Neural cell (in vitro differentiated cells): ENCODE data around the gene ZNF19. TPM values are rescaled to one million over a fixed set of nuclear protein-coding genes. Genes with fewer than 3 reads are reported as not detected.

Source experiments
- H2AFZ ChIP-seq: fragments of 200-600, 300-800 bp; sonication (generic), shearing (Covaris generic); 2 replicates; pipeline ENCODE4 v1.6.0; 2014; ENCODE audit warnings: low read depth, mild to moderate bottlenecking, antibody characterized with exemption, low read length, moderate library complexity
- H3F3A ChIP-seq: fragments of 200-600 bp; shearing (Covaris generic); 2 replicates; pipeline ENCODE4 v1.6.1; 2016; ENCODE audit warnings: mild to moderate bottlenecking, moderate library complexity, mixed read lengths, antibody characterized with exemption, low read length; ENCODE audit not compliant: insufficient read depth, poor library complexity, severe bottlenecking
- H3K27ac ChIP-seq: fragments of 200-600, 300-800 bp; sonication (generic), shearing (Covaris generic); 2 replicates; pipeline ENCODE4 v1.5.1; 2014; ENCODE audit warnings: mild to moderate bottlenecking, low read length, moderate library complexity
- H3K27me3 ChIP-seq: fragments of 300-800, 200-600 bp; sonication (generic), shearing (Covaris generic); 2 replicates; pipeline ENCODE4 v1.6.0; 2014; ENCODE audit warnings: mild to moderate bottlenecking, low read depth, low read length, moderate library complexity; ENCODE audit not compliant: insufficient read depth
- H3K36me3 ChIP-seq: fragments of 300-800, 200-600 bp; sonication (generic), shearing (Covaris generic); 2 replicates; pipeline ENCODE4 v1.5.1; 2014; ENCODE audit warnings: mild to moderate bottlenecking, antibody characterized with exemption, low read length, moderate library complexity; ENCODE audit not compliant: insufficient read depth
- H3K4me2 ChIP-seq: fragments of 300-800, 200-600 bp; sonication (generic), shearing (Covaris generic); 2 replicates; pipeline ENCODE4 v1.6.0; 2014; ENCODE audit warnings: mild to moderate bottlenecking, low read length
- H3K4me3 ChIP-seq: fragments of 300-800, 200-600 bp; sonication (generic), shearing (Covaris generic); 2 replicates; pipeline ENCODE4 v1.5.1; 2014; ENCODE audit warnings: mild to moderate bottlenecking, low read length, moderate library complexity
- H3K79me2 ChIP-seq: fragments of 200-600 bp; shearing (Covaris generic); replicated peaks from 2 replicates; pipeline ENCODE4 v1.6.0; 2014; ENCODE audit warnings: mild to moderate bottlenecking, low read length, moderate library complexity; ENCODE audit not compliant: insufficient read depth
- H3K9ac ChIP-seq: fragments of 300-800, 200-600 bp; sonication (generic), shearing (Covaris generic); 2 replicates; pipeline ENCODE4 v1.6.1; 2016; ENCODE audit warnings: mild to moderate bottlenecking, low read length, mixed read lengths
- H3K9me2 ChIP-seq: fragments of 200-600 bp; shearing (Covaris generic); 2 replicates; pipeline ENCODE4 v1.6.1; 2016; ENCODE audit warnings: mild to moderate bottlenecking, low read length, mixed read lengths; ENCODE audit not compliant: insufficient read depth
- H3K9me3 ChIP-seq: fragments of 200-600, 300-800 bp; sonication (generic), shearing (Covaris generic); 2 replicates; pipeline ENCODE4 v1.6.1; 2016; ENCODE audit warnings: mild to moderate bottlenecking, mixed run types, low read length, moderate library complexity, mixed read lengths
- H4K20me1 ChIP-seq: fragments of 200-600 bp; shearing (Covaris generic); 2 replicates; pipeline ENCODE4 v1.6.1; 2016; ENCODE audit warnings: mild to moderate bottlenecking, mixed run types; ENCODE audit not compliant: insufficient read depth
- EP300 ChIP-seq: fragments of 450-650 bp; conservative IDR thresholded peaks from 2 replicates; pipeline ENCODE4 v1.6.1; 2014; ENCODE audit warnings: antibody characterized with exemption, mild to moderate bottlenecking, moderate library complexity; ENCODE audit not compliant: poor library complexity, severe bottlenecking
- polyA plus RNA-seq: library from polyadenylated mRNA; depleted of rRNA; stranded (reverse); fragments of >200 nt; gene quantifications from 2 replicates; pipeline ENCODE4 v1.2.3, GENCODE V29; 2014
- TF ChIP-seq, protein P1 (sequence below): IDR thresholded peaks from 2 replicates; pipeline ENCODE4 v1.6.1; 2012; ENCODE audit warnings: borderline replicate concordance

ZNF19 gene
- polyA plus RNA-seq, 1 donor from 2014 or later, result 6.6 TPM

DNA sequence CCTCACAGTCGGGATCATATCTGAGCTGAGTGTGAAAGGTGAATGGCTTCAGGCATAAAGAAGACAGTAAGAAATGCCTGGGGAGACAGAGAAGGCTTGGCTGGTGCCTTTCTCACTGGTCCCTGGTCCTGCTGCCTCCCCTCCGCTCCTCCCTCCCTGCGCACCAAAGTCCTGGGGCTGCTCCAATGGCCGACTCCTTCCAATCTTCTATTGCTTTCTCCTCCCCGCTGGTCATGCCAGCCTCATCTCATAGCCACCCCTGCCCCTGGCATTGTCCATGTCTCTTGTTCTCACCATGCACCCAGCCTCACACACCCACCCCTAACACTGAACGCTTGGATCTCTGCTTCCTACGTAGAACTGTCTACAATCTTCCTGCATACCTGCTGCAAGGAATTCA, 65.3 kb downstream of the ZNF19 start:
- no peaks in the 10 kb centered on the region for H3F3A ChIP-seq
- no peaks in the 10 kb centered on the region for H3K9me3 ChIP-seq
- peaks cover 25% of the 10 kb centered on the region for H3K27me3 ChIP-seq
- H3K36me3 ChIP-seq, result no peaks in the 10 kb centered on the region
- H3K9ac ChIP-seq, result no peak overlapping the region
- H3K4me2 ChIP-seq, result no peak overlapping the region
- no peak for TF ChIP-seq EP300
- TF ChIP-seq, protein P1, sequence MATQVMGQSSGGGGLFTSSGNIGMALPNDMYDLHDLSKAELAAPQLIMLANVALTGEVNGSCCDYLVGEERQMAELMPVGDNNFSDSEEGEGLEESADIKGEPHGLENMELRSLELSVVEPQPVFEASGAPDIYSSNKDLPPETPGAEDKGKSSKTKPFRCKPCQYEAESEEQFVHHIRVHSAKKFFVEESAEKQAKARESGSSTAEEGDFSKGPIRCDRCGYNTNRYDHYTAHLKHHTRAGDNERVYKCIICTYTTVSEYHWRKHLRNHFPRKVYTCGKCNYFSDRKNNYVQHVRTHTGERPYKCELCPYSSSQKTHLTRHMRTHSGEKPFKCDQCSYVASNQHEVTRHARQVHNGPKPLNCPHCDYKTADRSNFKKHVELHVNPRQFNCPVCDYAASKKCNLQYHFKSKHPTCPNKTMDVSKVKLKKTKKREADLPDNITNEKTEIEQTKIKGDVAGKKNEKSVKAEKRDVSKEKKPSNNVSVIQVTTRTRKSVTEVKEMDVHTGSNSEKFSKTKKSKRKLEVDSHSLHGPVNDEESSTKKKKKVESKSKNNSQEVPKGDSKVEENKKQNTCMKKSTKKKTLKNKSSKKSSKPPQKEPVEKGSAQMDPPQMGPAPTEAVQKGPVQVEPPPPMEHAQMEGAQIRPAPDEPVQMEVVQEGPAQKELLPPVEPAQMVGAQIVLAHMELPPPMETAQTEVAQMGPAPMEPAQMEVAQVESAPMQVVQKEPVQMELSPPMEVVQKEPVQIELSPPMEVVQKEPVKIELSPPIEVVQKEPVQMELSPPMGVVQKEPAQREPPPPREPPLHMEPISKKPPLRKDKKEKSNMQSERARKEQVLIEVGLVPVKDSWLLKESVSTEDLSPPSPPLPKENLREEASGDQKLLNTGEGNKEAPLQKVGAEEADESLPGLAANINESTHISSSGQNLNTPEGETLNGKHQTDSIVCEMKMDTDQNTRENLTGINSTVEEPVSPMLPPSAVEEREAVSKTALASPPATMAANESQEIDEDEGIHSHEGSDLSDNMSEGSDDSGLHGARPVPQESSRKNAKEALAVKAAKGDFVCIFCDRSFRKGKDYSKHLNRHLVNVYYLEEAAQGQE, result no peak
- H3K4me3 ChIP-seq, result no peak overlapping the region
- no peak overlapping the region for H3K27ac ChIP-seq
- no peak overlapping the region for H2AFZ ChIP-seq
- H3K79me2 ChIP-seq, result no peaks in the 10 kb centered on the region
- no peaks in the 10 kb centered on the region for H4K20me1 ChIP-seq
- H3K9me2 ChIP-seq, result no peaks in the 10 kb centered on the region

Other genes starting within 250 kb of the ZNF19 start
- gene CMTR2, start 199.9 kb downstream of the ZNF19 start, polyA plus RNA-seq, result 46.9 and 48.1 TPM in 2 replicates
- gene CALB2, start 130.6 kb downstream of the ZNF19 start, polyA plus RNA-seq, result 0.20 and 1.1 TPM in 2 replicates
- not detected in 2 replicates for gene TLE7, start 47.3 kb downstream of the ZNF19 start, polyA plus RNA-seq
- gene ZNF23, start 27.1 kb downstream of the ZNF19 start, polyA plus RNA-seq, result 35.9 and 40.4 TPM in 2 replicates
- not detected in 2 replicates for gene CHST4, start 37.1 kb upstream of the ZNF19 start, polyA plus RNA-seq
- 0.14 TPM in 1 of 2 replicates, not detected in the other for gene TAT, start 87.8 kb upstream of the ZNF19 start, polyA plus RNA-seq
- gene MARVELD3, start 136.9 kb upstream of the ZNF19 start, polyA plus RNA-seq, result not detected in 2 replicates
- gene PHLPP2, start 235.4 kb upstream of the ZNF19 start, polyA plus RNA-seq, result 10.2 and 11.0 TPM in 2 replicates